ENCODE results near the gene OR5AU1.
"Not testable (repeated sequence)": the region's sequence is repeated elsewhere in the genome, so short reads cannot be mapped to it uniquely, and the experiment has no call there.

Gene OR5AU1

DNA sequence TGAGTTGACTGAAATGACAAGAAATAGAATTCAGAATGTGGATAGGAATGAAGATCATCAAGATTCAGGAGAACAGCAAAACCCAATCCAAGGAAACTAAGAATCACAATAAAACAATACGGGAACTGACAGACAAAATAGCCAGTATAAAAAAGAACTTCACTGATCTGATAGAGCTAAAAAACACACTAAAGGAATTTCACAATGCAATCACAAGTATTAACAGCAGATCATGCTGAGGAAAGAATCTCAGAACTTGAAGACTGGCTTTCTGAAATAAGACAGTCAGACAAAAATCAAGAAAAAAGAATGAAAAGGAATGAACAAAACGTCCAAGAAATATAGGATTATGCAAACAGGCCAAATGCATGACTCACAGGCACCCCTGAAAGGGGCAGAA is 15.3 kb upstream of the OR5AU1 start:
- DNase-seq (ENCODE audit: low read depth), result no peak

DNA sequence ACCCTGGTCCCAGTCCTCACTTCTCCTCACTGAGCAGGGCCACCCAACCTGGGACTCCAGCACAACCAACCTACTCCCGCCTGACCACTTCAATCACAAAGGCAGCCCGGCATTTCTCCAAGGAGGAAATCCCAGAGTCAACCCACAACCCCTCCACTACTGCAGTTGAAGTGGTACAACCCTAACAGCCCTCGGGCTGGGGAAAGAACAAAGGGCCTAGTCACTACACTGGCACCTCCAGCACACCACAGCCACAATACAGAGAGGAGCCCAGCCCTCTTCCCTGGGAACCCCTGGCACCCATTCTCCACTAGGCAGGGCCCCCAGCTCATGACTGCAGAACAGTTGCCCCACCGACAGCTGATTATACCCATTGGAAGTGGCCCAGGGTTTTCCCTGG is 13.7 kb upstream of the OR5AU1 start:
- no peak for DNase-seq (ENCODE audit: low read depth)

- no peak for DNase-seq (ENCODE audit: low read depth)
These were observed 12.2 kb upstream of the OR5AU1 start for GRCh38 chr14:21168055-21168454.

- not testable (repeated sequence) for DNase-seq (ENCODE audit: low read depth)
These were observed 9.8 kb upstream of the OR5AU1 start for GRCh38 chr14:21165670-21166069.

DNA sequence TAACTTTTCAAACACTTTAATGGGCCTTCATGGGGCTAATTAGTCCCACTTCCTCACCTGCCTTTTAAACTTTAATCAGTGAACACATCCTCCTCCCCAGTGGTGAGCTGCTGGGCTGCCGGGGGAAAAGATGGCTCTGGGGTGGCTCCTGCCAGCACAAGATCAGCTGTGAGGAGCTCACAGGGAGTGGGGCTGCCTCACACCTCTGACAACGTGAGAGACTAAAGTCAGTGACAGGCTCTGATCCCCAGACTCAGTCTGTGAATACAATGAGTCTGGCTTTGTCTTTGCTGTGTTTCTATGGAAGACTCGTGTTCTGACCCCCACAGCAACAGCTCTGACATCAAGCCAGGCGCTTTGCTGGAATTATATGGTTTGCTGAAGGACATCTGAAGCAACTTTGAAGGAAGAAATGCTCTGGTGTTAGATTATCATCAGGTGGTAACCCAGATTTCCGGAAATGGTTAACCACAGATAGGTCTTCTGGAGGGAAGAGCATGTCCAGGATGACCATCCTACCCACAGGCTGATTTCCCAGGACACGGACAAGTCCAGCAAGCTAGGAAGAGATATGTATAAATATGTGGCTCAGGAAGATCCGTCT is 9.2 kb upstream of the OR5AU1 start:
- not testable (repeated sequence) for DNase-seq (ENCODE audit: low read depth)

- no peak for DNase-seq (ENCODE audit: low read depth)
These were observed 8.0 kb upstream of the OR5AU1 start for GRCh38 chr14:21163871-21164291.

DNA sequence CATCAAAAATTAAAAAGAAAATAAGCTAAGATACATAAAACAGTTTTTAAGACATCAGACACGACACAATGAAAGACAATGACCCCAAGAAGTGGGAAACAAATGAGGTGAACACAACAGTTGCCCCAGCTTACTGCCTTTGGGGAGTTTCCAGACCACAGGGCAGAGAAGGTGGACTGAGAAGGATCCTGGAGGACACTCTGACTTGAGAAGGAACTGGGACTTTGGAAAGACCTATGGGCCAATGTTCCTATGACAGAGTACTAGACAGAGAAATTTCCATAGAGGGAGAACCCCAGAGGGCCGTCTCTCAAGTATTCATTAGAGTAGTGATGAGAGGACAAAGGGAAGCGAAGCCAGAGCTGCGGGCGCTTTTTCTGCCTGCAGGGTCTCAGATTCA is 6.2 kb upstream of the OR5AU1 start:
- DNase-seq (ENCODE audit: low read depth), result no peak

GRCh38 chr14:21160061-21160610 is 4.3 kb upstream of the OR5AU1 start:
- DNase-seq (ENCODE audit: low read depth), result no peak

GRCh38 chr14:21158175-21158574 is 2.3 kb upstream of the OR5AU1 start:
- DNase-seq (ENCODE audit: low read depth), result not testable (repeated sequence)

GRCh38 chr14:21149641-21150367 is 6.1 kb downstream of the OR5AU1 start:
- no peak for DNase-seq (ENCODE audit: low read depth)

- DNase-seq (ENCODE audit: low read depth), result no peak
These were observed 10.4 kb downstream of the OR5AU1 start for GRCh38 chr14:21145437-21145836.

GRCh38 chr14:21142357-21142756 is 13.5 kb downstream of the OR5AU1 start:
- DNase-seq (ENCODE audit: low read depth), result no peak

GRCh38 chr14:21136024-21136423 is 19.8 kb downstream of the OR5AU1 start:
- DNase-seq (ENCODE audit: low read depth), result no peak

GRCh38 chr14:21133901-21134300 is 22.0 kb downstream of the OR5AU1 start:
- no peak for DNase-seq (ENCODE audit: low read depth)

GRCh38 chr14:21123429-21123828 is 32.4 kb downstream of the OR5AU1 start:
- no peak for DNase-seq (ENCODE audit: low read depth)

GRCh38 chr14:21121122-21121521 is 34.7 kb downstream of the OR5AU1 start:
- DNase-seq (ENCODE audit: low read depth), result no peak

- DNase-seq (ENCODE audit: low read depth), result no peak
These were observed 35.2 kb downstream of the OR5AU1 start for GRCh38 chr14:21120686-21121085.

DNA sequence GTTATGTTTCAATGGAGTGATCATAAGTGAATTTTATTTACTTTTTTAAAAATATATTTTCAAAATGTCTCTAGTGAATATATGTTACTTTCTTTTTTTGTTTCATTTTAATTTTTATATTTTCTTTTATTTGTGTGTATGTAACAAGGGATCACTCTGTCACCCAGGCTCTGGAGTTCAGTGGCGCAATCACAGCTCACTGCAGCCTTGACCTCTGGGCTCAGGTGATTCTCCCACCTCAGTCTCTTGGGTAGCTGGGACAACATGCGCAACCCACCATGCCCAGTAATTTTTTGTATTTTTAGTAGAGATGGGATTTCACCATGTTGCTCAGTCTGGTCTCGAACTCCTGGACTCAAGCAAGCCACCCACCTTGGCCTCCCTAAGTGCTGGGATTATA is 36.9 kb downstream of the OR5AU1 start:
- DNase-seq (ENCODE audit: low read depth), result no peak

GRCh38 chr14:21113369-21113768 is 42.5 kb downstream of the OR5AU1 start:
- no peak for DNase-seq (ENCODE audit: low read depth)

DNA sequence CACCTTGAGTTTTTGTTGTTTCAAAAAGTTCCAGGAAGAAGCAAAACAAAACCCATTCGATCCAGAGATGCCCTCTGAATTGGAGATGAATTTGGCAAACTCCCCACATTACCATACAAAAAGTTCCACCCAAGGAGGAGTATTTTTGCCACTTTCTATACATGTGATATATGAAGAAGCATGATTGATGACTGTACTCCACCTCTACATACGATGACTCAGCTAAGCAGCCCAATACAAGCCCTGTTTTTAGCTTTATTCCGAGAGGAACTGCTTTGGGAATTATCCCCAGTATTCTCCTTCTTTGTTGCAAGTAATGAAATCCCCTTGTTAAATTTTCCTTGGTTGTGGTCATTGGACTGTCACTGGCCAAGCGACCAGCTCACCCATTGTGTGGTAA is 43.6 kb downstream of the OR5AU1 start:
- no peak for DNase-seq (ENCODE audit: low read depth)

- no peak for DNase-seq (ENCODE audit: low read depth)
These were observed 46.3 kb downstream of the OR5AU1 start for GRCh38 chr14:21109377-21110138.

DNA sequence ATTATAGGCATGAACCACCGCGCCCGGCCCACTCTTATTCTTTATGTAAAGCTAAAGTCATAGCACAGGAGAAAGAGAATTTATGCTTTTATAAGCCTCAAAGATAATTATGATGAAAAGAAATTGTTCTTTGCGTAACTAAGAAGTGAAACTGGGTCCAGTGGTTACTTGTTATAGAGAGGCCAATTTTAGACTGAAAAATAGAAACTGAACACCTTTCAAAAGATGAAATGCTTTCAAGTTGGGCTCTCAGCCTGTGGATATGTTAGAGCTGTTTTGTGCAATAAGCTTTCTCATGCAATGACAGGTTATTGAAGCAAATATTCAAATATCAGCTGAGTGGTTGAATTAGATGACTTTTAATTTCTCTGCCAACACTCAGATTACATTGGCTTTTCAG is 47.1 kb downstream of the OR5AU1 start:
- DNase-seq (ENCODE audit: low read depth), result no peak

DNA sequence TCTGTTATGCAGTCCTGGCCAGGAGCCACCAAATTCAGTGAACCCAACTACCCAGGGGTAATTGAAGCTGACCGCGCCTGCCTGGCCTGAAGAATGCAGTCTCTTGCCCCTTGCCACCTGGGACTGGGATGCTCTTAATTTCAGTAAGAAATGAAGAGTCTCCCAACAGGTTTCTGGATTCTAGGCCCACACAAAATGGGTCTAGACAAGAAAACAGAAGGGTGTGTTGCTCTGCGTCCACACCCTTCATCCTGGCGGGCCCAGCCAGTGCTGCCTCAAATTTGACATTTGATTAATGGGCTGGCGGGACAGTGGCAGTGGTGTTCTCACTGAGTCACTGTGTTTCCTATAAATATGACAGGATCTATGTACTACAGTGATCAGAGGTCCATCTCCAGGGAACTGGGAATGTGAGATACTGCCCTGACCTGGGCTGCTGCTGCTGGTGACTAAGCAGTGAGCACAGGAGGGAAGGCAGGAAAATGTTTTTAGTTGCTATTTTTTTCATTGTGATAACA is 48.5 kb downstream of the OR5AU1 start:
- no peak for DNase-seq (ENCODE audit: low read depth)

Data from fibroblast of the conjunctiva (primary cell).